ENCODE results near the gene TRIM44.

DNA sequence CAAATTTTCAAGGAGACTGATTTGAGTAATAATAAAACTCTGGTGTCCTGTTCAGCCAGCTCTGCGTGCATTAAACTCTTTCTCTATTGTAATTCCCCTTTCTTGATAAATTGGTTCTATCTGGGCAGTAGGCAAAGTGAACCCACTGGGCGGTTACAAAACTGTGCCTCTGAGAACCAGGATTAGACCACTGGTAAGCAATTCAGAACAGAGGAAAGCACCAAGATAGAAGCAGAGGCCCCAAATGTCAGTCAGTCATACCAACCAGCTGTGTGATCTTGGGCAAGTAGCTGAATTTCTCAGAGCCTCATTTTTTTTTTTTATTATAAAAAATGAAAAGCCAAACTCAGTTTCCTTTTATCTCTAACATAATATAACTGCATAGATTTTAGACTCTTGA is 54.9 kb downstream of the TRIM44 start:
- TF ChIP-seq, protein P1, sequence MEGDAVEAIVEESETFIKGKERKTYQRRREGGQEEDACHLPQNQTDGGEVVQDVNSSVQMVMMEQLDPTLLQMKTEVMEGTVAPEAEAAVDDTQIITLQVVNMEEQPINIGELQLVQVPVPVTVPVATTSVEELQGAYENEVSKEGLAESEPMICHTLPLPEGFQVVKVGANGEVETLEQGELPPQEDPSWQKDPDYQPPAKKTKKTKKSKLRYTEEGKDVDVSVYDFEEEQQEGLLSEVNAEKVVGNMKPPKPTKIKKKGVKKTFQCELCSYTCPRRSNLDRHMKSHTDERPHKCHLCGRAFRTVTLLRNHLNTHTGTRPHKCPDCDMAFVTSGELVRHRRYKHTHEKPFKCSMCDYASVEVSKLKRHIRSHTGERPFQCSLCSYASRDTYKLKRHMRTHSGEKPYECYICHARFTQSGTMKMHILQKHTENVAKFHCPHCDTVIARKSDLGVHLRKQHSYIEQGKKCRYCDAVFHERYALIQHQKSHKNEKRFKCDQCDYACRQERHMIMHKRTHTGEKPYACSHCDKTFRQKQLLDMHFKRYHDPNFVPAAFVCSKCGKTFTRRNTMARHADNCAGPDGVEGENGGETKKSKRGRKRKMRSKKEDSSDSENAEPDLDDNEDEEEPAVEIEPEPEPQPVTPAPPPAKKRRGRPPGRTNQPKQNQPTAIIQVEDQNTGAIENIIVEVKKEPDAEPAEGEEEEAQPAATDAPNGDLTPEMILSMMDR (conservative IDR thresholded peaks at IDR 0.05; ENCODE audit: low read length) = no peak
- TF ChIP-seq EZH2phosphoT487 (IDR thresholded peaks at IDR 0.05; ENCODE audit: borderline replicate concordance, low read depth, low read length) = no peak
